DND-41 (cell line): Measurements from ENCODE around the gene TSPAN5.
"Not testable (repeated sequence)": the region's sequence is repeated elsewhere in the genome, so short reads cannot be mapped to it uniquely, and the experiment has no call there.

Source experiments
- ATAC-seq: fragments of 200-7000 bp; cut with Tn5 transposase; 3 replicates; pipeline ENCODE4 v1.9.1; 2021; ENCODE audit warnings: low read depth; ENCODE audit not compliant: insufficient read depth
- DNase-seq: peaks from one replicate; pipeline ENCODE4 v3.0.0-alpha.2; 2020
- H2AFZ ChIP-seq: 2 replicates; pipeline ENCODE4 v1.6.0; 2012; ENCODE audit warnings: low read depth, low read length
- H3K27ac ChIP-seq: 2 replicates; pipeline ENCODE4 v1.5.1; 2012; ENCODE audit warnings: low read length, inconsistent platforms
- H3K27me3 ChIP-seq: fragments of 200-600 bp; sonication (generic); 2 replicates; pipeline ENCODE4 v1.6.0; 2012; ENCODE audit warnings: low read length, mild to moderate bottlenecking, inconsistent platforms; ENCODE audit not compliant: insufficient read depth, poor library complexity
- H3K36me3 ChIP-seq: 2 replicates; pipeline ENCODE4 v1.5.1; 2012; ENCODE audit warnings: low read length, inconsistent platforms; ENCODE audit not compliant: insufficient read depth
- H3K4me1 ChIP-seq: 2 replicates; pipeline ENCODE4 v1.5.1; 2012; ENCODE audit warnings: mild to moderate bottlenecking, low read length; ENCODE audit not compliant: insufficient read depth
- H3K4me2 ChIP-seq: 2 replicates; pipeline ENCODE4 v1.6.0; 2012; ENCODE audit warnings: mild to moderate bottlenecking, moderate library complexity, low read length, inconsistent platforms; ENCODE audit not compliant: insufficient read depth
- H3K4me3 ChIP-seq, 2 experiments: fragments of 200-600 bp in 1 of 2; shearing (Covaris generic) in 1 of 2; 2 replicates each; pipeline ENCODE4 v1.5.1; 2012 to 2016; ENCODE audit warnings: inconsistent platforms in 2 of 2, low read length in 2 of 2, mild to moderate bottlenecking in 2 of 2, low read depth in 1 of 2, moderate library complexity in 1 of 2
- H3K79me2 ChIP-seq: 2 replicates; pipeline ENCODE4 v1.6.0; 2012; ENCODE audit warnings: low read length, inconsistent platforms; ENCODE audit not compliant: insufficient read depth
- H3K9ac ChIP-seq: 2 replicates; pipeline ENCODE4 v1.6.0; 2012; ENCODE audit warnings: low read depth, mild to moderate bottlenecking, inconsistent platforms, low read length, moderate library complexity
- H3K9me3 ChIP-seq: 2 replicates; pipeline ENCODE4 v1.5.1; 2012; ENCODE audit warnings: low read length, moderate library complexity, mild to moderate bottlenecking, inconsistent platforms; ENCODE audit not compliant: insufficient read depth, severe bottlenecking
- H4K20me1 ChIP-seq: 2 replicates; pipeline ENCODE4 v1.6.0; 2012; ENCODE audit warnings: low read length; ENCODE audit not compliant: insufficient read depth
- EZH2 ChIP-seq: IDR thresholded peaks from 3 replicates; pipeline ENCODE4 v1.6.1; 2012; ENCODE audit warnings: borderline replicate concordance, low read depth, mild to moderate bottlenecking, moderate library complexity, low read length, inconsistent platforms; ENCODE audit not compliant: severe bottlenecking
- TF ChIP-seq, protein P1 (sequence below): IDR thresholded peaks from 2 replicates; pipeline ENCODE4 v1.5.1; 2012; ENCODE audit warnings: borderline replicate concordance, low read length, moderate library complexity, mild to moderate bottlenecking; ENCODE audit not compliant: poor library complexity, severe bottlenecking; ENCODE audit errors: extremely low read depth

The TSPAN5 gene

DNA sequence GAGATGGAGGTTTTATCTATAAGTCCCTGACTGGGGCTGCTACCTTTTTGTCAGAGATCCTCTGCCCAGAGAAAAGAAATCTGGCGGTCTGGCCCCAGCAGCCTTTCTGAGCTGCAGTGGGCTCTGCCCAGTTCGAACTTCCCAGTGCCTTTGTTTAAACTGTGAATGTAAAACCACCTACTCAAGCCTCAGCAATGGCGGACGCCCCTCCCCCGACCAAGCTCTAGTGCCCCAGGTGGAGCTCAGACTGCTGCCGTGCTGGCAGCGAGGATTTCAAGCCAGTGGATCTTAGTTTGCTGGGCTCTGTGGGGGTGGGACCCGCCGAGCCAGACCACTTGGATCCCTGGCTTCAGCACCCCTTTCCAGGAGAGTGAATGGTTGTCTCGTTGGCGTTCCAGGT is 121.8 kb downstream of the TSPAN5 start:
- Histone ChIP-seq H3K36me3 (no peaks in the 10 kb centered on the region), H4K20me1 (no peaks in the 10 kb centered on the region), H3K79me2 (no peaks in the 10 kb centered on the region), H3K27ac (no peak overlapping the region), H3K9ac (no peak overlapping the region), H3K4me3 (no peak overlapping the region), H3K9me3 (no peaks in the 10 kb centered on the region), H3K27me3 (no peaks in the 10 kb centered on the region), H3K4me1 (no peaks in the 10 kb centered on the region), H3K4me2 (no peak overlapping the region), H2AFZ (no peak overlapping the region)
- TF ChIP-seq, protein P1, sequence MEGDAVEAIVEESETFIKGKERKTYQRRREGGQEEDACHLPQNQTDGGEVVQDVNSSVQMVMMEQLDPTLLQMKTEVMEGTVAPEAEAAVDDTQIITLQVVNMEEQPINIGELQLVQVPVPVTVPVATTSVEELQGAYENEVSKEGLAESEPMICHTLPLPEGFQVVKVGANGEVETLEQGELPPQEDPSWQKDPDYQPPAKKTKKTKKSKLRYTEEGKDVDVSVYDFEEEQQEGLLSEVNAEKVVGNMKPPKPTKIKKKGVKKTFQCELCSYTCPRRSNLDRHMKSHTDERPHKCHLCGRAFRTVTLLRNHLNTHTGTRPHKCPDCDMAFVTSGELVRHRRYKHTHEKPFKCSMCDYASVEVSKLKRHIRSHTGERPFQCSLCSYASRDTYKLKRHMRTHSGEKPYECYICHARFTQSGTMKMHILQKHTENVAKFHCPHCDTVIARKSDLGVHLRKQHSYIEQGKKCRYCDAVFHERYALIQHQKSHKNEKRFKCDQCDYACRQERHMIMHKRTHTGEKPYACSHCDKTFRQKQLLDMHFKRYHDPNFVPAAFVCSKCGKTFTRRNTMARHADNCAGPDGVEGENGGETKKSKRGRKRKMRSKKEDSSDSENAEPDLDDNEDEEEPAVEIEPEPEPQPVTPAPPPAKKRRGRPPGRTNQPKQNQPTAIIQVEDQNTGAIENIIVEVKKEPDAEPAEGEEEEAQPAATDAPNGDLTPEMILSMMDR, result no peak
- no peak for TF ChIP-seq EZH2
- no peak for ATAC-seq
- no peak for DNase-seq

DNA sequence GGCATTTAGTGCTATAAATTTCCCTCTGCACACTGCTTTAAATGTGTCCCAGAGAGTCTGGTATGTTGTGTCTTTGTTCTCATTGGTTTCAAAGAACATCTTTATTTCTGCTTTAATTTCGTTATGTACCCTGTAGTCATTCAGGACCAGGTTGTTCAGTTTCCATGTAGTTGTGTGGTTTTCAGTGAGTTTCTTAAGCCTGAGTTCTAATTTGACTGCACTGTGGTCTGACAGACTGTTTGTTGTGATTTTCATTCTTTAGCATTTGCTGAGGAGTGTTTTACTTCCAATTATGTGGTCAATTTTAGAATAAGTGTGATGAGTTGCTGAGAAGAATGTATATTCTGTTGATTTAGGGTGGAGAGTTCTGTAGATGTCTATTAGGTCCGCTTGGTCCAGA is 124.3 kb downstream of the TSPAN5 start:
- not testable (repeated sequence) for H2AFZ ChIP-seq, H3K79me2 ChIP-seq, ATAC-seq

DNA sequence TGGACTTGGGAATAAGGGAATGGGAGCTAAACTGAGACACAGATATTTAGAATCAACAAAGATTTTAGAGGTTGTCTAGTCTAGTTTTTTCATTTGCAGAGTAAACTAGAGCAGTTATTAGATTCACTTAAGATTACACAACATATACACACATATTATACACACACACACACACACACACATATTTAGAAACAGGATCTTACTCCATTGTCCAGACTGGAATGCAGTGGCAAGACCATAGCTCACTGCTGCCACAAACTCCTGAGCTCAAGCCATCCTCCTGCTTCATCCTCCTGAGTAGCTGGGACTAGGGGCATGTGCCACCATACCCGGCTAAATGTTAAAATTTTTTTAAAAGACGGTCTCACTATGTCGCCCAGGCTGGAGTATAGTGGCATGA is 127.8 kb downstream of the TSPAN5 start:
- Histone ChIP-seq H2AFZ (no peak overlapping the region), H3K9me3 (no peaks in the 10 kb centered on the region), H4K20me1 (no peaks in the 10 kb centered on the region), H3K4me1 (no peaks in the 10 kb centered on the region), H3K27ac (no peak overlapping the region), H3K27me3 (no peaks in the 10 kb centered on the region), H3K79me2 (no peaks in the 10 kb centered on the region), H3K9ac (no peak overlapping the region), H3K4me2 (no peak overlapping the region), H3K36me3 (no peaks in the 10 kb centered on the region), H3K4me3 (no peak overlapping the region)
- ATAC-seq (no peak), DNase-seq (no peak)
- TF ChIP-seq, protein P1, result no peak
- no peak for TF ChIP-seq EZH2

More for the DNA sequence above, 124.3 kb downstream of the TSPAN5 start:
- not testable (repeated sequence) for H3K9ac ChIP-seq, DNase-seq, H4K20me1 ChIP-seq, H3K4me3 ChIP-seq, H3K27me3 ChIP-seq, H3K4me2 ChIP-seq, H3K9me3 ChIP-seq, H3K4me1 ChIP-seq, H3K27ac ChIP-seq, H3K36me3 ChIP-seq

DNA sequence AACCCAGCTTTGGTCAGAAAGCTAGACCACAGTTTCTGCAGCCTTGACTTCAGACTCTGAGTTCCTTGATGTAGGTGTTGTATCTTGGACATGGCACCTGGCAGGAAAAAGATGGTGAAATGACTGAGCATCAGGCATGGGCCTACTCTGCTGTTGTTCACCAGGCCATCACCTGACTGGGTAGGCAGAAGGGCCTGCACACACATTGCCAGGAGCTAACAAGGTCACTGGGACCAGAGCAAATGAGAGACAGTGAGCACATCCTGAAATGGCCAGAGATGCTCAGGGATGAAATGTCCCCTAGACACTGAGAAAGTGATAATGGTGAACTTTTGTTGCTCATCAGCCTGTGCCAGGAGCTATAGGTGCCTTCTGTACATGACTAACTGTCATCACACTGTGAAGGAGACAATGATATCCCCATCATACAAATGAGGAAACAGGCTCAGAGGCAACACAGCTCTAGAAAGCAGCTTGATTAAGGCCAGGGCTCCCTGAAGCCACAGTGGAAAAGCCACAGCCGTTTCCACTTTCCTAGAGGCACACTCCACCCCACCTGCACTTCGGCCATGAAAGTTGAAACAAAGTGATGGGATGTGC is 128.3 kb downstream of the TSPAN5 start:
- Histone ChIP-seq H2AFZ (no peak overlapping the region), H3K4me3 (no peak overlapping the region), H3K4me2 (no peak overlapping the region), H3K9me3 (no peaks in the 10 kb centered on the region), H3K27ac (no peak overlapping the region), H3K79me2 (no peaks in the 10 kb centered on the region), H4K20me1 (no peaks in the 10 kb centered on the region), H3K4me1 (no peaks in the 10 kb centered on the region), H3K9ac (no peak overlapping the region), H3K27me3 (no peaks in the 10 kb centered on the region), H3K36me3 (no peaks in the 10 kb centered on the region)
- ATAC-seq (no peak), DNase-seq (no peak)
- TF ChIP-seq, protein P1, result no peak
